Colon (tissue), 2 donors: ENCODE data around the gene TROAP.
"Not testable (repeated sequence)": the region's sequence is repeated elsewhere in the genome, so short reads cannot be mapped to it uniquely, and the experiment has no call there.

Experiments
- FAIRE-seq: peaks from 2 replicates; lab custom pipeline; 2012; peaks lifted over from hg19 to GRCh38; lab: Jason Lieb, UNC
- donor health status: control.
- donor health status: control.

TROAP gene

DNA sequence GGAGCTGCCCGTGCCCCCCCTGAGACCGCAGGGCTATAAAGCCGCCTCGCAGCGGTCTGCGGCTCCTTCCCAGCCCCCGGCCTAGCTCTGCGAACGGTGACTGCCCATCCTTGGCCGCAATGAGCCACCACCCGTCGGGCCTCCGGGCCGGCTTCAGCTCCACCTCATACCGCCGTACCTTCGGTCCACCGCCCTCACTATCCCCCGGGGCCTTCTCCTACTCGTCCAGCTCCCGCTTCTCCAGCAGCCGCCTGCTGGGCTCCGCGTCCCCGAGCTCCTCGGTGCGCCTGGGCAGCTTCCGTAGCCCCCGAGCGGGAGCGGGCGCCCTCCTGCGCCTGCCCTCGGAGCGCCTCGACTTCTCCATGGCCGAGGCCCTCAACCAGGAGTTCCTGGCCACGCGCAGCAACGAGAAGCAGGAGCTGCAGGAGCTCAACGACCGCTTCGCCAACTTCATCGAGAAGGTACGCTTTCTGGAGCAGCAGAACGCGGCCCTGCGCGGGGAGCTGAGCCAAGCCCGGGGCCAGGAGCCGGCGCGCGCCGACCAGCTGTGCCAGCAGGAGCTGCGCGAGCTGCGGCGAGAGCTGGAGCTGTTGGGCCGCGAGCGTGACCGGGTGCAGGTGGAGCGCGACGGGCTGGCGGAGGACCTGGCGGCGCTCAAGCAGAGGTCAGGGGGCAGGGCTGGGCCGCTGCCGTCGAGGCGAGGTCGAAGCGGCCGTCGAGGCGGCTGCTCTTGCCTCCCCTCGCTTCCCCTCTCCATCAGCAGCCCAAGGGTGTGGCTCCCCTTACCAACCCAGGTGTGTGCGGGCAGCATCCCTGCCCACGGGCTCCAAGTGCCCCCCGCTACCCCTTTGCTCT, 27.7 kb upstream of the TROAP start, which contains the start of gene PRPH:
Gene PRPH, plus strand, starts transcription at position 66 of the 855 bp plus-strand sequence. Its CDS starts 54 bp downstream, at position 120.
- FAIRE-seq = no peak

DNA sequence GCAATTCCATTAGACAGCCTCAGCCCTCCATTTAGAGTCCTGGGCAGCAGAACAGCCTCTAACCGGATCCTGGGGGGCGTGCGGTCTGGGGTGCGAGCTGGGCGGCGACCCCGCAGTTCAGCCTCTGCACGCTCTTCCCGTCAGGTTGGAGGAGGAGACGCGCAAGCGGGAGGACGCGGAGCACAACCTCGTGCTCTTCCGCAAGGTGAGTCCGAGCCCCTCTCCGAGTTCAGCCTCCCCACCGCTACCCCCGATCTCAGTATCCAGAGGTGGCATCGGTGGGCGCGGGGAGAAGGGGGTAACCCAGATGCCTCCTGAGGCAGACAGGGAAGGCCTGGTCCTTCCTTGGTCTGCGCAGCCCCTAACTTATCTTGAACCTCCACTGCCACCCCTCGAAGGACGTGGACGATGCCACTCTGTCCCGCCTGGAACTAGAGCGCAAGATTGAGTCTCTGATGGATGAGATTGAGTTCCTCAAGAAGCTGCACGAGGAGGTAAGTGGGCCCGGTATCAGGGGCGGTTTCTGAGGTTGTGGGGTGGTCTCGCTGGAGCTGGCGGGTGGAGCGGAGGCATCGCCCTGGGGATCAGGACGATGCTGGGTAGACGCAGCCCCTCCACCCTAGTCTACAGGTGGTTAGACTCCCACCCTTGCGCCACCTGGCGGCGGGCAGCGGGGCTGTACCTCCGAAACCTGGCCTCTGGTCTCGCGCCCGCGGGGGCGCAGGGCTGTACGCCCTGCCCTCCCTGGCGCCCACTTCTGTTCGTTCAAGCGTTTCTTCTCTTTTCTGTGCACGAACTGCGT, 26.8 kb upstream of the TROAP start:
- FAIRE-seq = no peak

DNA sequence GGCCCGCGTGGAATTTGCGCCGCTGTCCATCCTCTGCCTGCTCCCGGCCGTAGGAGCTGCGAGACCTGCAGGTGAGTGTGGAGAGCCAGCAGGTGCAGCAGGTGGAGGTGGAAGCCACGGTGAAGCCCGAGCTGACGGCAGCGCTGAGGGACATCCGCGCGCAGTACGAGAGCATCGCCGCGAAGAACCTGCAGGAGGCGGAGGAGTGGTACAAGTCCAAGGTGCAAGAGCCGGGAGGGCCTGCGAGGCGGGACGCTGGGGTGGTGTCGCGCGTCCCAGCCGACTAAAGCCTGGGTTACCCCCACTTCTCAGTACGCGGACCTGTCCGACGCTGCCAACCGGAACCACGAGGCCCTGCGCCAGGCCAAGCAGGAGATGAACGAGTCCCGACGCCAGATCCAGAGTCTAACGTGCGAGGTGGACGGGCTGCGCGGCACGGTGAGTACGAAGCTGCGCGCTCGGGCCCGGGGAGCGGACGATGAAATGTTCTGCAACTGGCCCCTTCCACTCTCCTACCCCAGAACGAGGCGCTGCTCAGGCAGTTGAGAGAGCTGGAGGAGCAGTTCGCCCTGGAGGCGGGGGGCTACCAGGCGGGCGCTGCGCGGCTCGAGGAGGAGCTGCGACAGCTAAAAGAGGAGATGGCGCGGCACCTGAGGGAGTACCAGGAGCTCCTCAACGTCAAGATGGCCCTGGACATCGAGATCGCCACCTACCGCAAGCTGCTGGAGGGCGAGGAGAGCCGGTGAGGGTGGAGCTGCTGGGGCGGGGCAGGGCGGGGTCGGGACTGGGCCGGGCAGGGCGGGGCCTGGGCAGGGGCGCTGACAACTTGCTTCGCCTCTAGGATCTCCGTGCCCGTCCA, 26.0 kb upstream of the TROAP start:
- FAIRE-seq = no peak

DNA sequence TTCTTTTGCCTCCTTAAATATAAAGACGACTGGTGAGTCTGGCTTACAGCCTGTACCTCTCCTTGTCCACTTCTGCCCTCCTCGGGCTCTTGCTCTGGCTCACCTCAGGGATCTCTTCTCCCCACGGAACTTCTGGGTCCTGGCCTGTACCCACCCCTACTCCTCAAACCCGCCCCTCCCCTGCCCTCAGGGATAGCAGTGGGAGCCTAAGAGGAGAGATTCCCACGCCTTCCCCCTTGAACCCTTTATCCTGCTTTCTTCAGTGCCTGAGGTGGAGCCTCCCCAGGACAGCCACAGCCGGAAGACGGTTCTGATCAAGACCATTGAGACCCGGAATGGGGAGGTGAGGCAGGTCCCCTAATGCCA, 25.4 kb upstream of the TROAP start:
- FAIRE-seq = no peak

DNA sequence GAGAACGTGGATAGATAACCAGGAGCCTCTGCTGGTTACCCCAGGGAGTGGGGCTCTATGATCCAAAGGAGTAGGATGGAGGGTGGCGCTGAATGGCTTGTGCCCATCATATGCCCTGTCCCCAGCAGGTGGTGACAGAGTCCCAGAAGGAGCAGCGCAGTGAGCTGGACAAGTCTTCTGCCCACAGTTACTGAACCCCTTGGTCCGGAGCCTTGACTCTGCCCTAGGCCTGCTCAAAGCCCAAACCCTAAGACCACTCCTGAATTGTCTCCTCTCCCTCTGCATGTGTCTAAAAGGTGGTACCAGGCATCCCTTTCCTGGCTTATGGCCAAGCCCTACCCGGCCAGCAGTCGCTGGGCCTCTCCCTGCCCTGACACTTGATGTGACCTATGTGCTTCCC, 24.9 kb upstream of the TROAP start:
- FAIRE-seq = no peak

DNA sequence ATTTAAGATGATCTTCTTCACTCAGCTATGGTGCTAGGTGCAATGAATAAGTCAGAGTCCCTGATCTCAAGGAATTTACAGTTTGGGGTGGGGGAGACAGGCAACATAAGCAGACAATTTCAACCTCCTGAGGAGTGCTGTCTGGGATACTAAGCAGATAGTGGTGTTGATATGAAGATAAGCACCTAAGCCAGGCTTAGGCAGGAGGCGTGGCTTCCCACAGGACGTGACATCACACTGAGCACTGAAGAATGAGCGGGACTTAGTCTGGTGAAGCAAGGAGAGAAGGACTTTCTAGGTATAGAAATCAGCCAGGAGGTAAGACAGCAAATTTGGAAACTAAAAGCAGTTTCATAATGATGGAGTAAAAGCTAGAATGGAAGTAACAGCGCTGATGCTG, 21.3 kb upstream of the TROAP start:
- no peak for FAIRE-seq

DNA sequence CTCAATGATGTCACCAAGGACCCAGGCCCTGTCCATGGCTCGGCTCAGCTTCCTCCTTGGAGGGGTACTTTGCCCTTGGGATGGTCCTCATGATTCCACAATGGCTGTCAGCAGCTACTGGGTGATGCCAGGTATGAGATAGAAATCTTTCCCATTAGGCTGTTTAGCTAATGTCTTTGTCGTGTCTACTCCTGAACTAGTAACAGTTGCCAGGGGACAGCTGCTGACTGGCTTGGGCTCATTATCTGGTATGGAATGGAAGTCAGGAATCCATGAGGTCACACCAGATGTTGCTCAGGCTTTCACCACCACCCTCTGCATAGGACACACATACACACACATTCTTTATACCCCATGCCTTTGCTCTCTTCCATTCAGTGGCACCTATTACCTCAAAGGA, 18.9 kb upstream of the TROAP start:
- FAIRE-seq = no peak

DNA sequence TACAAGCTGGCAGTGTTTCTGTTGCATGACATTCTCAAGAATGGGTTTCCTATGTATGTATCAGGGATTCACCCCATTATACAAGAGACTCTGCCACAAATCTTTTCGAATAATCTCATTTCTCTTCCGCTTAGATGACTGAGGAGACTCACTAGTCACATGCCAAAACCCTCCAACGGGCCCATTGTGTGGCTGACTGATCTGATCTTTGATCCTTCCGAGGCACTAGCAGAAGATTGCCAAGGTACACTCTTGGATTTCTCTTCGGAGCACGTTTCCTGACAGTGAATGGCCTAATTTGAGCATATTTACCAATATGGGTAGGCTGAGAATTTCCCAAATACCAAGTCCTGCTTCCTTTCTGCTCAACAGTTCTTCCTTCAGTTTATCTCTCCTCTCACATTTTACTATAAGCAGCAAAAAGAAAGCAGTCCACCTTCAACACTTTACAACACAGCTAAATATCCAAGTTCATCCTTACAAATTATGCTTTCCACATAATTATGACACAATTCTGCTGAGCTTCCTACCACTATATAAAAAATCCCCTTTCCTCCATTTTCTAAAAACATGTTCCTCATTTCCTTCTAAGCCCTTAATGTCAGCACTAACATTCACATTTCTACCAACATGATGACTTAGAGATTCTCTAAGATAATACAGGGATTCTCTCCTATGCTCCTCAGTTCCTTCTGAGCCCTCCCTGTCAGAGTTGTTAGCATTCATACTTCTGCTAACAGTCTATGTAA, 17.1 kb upstream of the TROAP start:
- no peak for FAIRE-seq

DNA sequence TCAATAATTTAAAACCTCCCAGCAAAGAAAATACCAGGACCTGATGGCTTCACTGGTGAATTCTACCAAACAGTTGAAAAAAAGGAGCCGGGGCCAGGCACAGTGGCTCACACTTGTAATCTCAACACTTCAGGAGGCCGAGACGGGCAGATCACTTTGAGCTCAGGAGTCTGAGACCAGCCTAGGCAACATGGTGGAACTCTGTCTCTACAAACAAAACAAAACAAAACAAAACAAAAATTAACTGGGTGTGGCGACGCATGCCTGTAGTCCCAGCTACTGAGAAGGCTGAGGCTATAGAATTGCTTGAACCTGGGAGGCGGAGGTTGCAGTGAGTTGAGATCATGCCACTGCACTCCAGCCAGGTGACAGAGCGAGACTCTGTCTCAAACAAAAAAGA, 13.7 kb upstream of the TROAP start:
- no peak for FAIRE-seq

DNA sequence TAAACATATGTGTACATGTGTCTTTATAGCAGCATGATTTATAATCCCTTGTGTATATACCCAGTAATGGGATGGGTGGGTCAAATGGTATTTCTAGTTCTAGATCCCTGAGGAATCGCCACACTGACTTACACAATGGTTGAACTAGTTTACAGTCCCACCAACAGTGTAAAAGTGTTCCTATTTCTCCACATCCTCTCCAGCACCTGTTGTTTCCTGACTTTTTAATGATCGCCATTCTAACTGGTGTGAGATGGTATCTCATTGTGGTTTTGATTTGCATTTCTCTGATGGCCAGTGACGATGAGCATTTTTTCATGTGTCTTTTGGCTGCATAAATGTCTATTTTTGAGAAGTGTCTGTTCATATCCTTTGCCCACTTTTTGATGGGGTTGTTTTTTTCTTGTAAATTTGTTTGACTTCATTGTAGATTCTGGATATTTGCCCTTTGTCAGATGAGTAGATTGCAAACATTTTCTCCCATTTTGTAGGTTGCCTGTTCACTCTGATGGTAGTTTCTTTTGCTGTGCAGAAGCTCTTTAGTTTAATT, 12.5 kb upstream of the TROAP start:
- FAIRE-seq = not testable (repeated sequence)

DNA sequence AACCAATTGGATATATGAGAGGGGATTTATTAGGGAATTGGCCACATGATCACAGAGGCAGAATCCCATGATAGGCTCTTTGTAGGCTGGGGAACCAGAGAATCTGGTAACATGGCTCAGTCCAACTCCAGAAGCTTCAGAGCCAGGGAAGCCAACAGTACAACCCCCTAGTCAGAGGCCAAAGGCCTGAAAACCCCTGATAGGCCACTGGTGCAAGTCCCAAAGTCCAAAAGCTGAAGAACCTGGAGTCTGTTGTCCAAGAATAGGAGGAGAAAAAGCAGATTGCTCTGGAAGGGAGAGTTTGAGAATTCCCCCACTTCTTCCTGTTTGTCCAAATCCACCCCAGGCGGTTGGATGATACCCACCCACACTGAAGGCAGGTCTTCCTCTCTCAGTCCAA, 8.2 kb upstream of the TROAP start:
- no peak for FAIRE-seq

DNA sequence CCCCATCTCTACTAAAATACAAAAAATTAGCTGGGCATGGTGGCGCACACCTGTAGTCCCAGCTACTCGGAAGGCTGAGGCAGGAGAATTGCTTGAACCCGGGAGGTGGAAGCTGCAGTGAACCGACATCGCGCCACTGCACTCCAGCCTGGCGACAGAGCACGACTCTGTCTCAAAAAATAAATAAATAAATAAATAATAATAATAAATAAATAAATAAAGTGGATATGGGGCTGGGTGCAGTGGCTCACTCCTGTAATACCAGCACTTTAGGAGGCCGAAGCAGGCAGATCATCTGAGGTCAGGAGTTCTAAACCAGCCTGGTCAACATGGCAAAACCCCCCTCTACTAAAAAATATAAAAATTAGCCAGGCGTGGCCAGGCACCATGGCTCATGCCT, 5.9 kb upstream of the TROAP start:
- not testable (repeated sequence) for FAIRE-seq

DNA sequence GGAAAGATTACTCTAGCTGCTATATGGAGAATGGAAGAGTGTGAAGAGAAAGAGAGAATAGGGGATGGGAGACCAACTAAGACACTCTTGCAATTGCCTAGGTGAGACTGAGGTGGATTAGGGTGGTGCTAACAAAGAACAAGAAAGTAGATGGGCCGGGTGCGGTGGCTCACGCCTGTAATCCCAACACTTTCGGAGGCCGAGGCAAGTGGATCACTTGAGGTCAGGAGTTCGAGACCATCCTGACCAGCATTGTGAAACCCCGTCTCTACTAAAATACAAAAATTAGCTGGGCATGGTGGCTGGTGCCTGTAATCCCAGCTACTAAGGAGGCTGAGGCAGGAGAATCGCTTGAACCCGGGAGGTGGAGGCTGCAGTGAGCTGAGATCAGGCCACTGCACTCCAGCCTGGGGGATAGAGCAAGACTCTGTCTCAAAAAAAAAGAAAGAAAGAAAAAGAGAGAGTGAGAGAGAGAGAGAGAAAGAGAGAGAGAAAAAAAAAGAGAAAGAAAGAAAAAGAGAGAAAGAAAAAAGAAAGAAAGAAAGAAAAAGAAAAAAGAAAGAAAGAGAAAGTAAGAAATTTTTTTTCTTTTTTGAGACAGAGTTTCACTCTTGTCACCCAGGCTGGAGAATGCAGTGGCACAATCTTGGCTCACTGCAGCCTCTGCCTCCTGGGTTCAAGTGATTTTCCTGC, 2.5 kb upstream of the TROAP start:
- not testable (repeated sequence) for FAIRE-seq

DNA sequence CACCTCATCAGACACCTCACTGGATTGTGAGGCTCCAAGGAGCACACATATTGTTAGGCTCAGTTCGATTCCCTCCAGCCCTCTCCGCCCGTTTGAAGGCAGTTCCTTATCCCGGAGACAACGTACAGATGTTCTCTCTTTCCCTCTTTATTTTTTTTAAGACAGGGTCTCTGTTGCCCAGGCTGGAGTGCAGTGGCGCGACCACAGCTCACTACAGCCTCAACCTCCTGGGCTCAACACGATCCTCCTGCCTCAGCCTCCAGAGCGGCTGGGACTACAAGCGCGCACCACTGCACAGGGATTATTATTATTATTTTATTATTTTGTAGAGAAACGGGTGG, 718 bp upstream of the TROAP start:
- FAIRE-seq = no peak

DNA sequence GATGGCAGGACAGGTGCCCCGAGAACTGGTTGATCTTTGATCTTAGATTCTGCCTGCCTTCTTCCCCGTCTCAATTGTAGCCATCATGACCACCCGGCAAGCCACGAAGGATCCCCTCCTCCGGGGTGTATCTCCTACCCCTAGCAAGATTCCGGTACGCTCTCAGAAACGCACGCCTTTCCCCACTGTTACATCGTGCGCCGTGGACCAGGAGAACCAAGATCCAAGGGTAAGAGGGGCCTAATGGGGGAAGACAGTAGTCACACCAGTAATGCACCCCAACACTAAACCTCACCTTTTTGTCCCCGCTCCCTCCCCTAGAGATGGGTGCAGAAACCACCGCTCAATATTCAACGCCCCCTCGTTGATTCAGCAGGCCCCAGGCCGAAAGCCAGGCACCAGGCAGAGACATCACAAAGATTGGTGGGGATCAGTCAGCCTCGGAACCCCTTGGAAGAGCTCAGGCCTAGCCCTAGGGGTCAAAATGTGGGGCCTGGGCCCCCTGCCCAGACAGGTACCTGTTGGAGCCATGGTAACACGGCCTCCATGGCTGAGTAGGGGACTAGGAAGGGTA, 556 bp downstream of the TROAP start:
- no peak for FAIRE-seq

DNA sequence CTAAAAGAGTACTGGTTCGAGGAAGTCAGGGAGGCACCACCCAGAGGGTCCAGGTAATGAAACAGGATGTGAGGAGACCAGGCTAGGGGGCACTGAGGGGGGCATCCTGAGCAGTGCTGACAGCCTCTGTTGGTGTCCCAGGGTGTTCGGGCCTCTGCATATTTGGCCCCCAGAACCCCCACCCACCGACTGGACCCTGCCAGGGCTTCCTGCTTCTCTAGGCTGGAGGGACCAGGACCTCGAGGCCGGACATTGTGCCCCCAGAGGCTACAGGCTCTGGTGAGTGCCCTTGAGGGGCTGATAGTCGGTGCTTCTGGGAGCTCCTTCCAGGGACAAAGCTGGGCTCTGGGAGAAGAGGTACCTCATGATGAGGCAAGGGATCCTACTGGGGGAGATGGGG, 2.6 kb downstream of the TROAP start:
- FAIRE-seq = no peak

DNA sequence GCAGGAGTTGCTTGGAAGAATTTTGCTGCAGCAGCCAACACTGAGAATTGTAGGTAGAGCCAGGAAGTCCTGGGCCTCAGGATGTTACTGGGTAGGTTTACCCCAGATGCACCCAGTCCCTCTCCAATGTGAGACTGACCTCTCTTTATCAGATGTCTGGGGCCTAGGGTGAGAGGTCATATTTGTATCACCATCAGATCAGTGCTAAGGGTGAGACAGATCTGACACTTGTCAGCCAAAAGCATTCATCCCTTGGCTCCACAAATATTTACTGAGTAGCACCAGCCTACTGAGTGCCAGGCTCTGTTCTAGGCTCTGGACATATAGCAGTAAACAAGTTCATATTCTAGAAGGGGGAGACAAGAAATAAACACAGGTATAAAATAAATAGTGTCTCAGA, 4.3 kb downstream of the TROAP start:
- FAIRE-seq = no peak

DNA sequence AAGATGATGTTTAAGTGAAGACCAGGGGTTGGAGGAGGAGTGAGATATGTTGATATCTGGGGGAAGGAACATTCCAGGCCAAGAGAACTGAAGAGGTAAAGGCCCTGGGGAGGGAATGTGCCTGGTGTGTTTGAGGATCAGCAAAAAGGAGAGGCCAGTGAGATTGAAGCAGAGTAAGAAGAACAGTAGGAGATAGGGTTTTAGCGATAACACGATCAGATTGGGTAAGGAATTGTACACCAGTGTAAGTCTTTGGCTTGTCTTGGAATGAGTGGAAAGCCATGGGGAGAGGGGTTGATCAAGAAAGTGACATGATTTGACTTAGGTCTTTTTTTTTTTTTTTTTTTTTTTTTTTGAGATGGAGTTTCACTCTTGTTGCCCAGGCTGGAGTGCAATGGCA, 4.8 kb downstream of the TROAP start:
- FAIRE-seq = no peak

DNA sequence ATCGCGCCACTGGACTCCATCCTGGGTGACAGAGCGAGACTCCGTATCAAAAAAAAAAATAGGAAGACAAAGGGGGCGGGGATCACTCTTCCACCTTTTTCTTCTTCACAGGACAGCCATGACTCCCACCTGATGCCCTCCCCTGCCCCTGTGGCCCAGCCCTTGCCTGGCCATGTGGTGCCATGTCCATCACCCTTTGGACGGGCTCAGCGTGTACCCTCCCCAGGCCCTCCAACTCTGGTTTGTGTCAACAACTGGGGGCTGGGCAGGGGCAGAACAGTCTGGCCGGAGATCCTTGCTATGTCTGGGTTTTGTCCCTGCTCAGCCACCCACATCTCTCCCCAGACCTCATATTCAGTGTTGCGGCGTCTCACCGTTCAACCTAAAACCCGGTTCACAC, 5.8 kb downstream of the TROAP start:
- FAIRE-seq = no peak

DNA sequence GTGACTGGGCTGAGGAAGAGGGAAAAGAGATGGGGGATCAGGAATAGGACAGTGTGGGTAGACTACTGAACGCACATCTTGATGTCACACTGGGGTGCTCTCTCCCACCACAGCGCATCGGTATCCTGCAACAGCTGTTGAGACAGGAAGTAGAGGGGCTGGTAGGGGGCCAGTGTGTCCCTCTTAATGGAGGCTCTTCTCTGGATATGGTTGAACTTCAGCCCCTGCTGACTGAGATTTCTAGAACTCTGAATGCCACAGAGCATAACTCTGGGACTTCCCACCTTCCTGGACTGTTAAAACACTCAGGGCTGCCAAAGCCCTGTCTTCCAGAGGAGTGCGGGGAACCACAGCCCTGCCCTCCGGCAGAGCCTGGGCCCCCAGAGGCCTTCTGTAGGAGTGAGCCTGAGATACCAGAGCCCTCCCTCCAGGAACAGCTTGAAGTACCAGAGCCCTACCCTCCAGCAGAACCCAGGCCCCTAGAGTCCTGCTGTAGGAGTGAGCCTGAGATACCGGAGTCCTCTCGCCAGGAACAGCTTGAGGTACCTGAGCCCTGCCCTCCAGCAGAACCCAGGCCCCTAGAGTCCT, 7.1 kb downstream of the TROAP start:
- FAIRE-seq = no peak
